B cell (primary cell): ENCODE measurements around the gene ADAMTS8. TPM values are rescaled to one million over a fixed set of nuclear protein-coding genes. Genes with fewer than 3 reads are reported as not detected.

Experiments
- ATAC-seq: fragments of 200-7000 bp; cut with Tn5 transposase; one replicate; pipeline ENCODE4 v1.10.0; 2021; ENCODE audit warnings: low read depth, mild to moderate bottlenecking, moderate number of reproducible peaks, moderate library complexity
- CTCF ChIA-PET: fragments of 350-600 bp; sonication (Branson Sonifier 250); formaldehyde crosslinking; loops from one replicate; lab custom pipeline; 2021; ENCODE audit warnings: antibody characterized with exemption, inconsistent platforms; lab: Charles Lee
- POLR2A ChIA-PET: fragments of 350-600 bp; sonication (Branson Sonifier 250); formaldehyde crosslinking; loops from one replicate; lab custom pipeline; 2021; ENCODE audit warnings: antibody characterized with exemption; lab: Charles Lee
- DNase-seq: peaks from one replicate; pipeline ENCODE4 v3.0.0; 2013
- H2AFZ ChIP-seq: 2 replicates; pipeline ENCODE4 v1.6.1; 2012; ENCODE audit warnings: mild to moderate bottlenecking, low read depth, low read length; ENCODE audit not compliant: insufficient read depth, poor library complexity, severe bottlenecking
- H3K27ac ChIP-seq, 2 donors: 1 replicate in 1 of 2; 2 replicates in 1 of 2; pipeline ENCODE4 v1.5.1; 2012 to 2013; ENCODE audit warnings: low read length in 2 of 2, mild to moderate bottlenecking in 2 of 2, moderate library complexity in 1 of 2
- H3K27me3 ChIP-seq, 4 experiments: fragments of 200-600 bp in 1 of 4; sonication (generic) in 1 of 4; replicated peaks in 1 of 4; 1 replicate in 2 of 4; 2 replicates in 2 of 4; pipeline versions ENCODE4 v1.6.1 to v1.7.0; 2013 to 2016; ENCODE audit warnings: low read length in 3 of 4, mild to moderate bottlenecking in 2 of 4, mixed read lengths in 1 of 4, moderate library complexity in 1 of 4; ENCODE audit not compliant: insufficient read depth in 4 of 4, control insufficient read depth in 3 of 4; ENCODE audit errors: control extremely low read depth in 1 of 4
- H3K36me3 ChIP-seq, 2 experiments: replicated peaks in 1 of 2; 1 replicate in 1 of 2; 2 replicates in 1 of 2; pipeline versions ENCODE4 v1.6.1 to v1.7.1; 2013; ENCODE audit warnings: low read length in 1 of 2; ENCODE audit not compliant: insufficient read depth in 2 of 2, control insufficient read depth in 1 of 2; ENCODE audit errors: control extremely low read depth in 1 of 2, extremely low read depth in 1 of 2
- H3K4me1 ChIP-seq, 2 donors: fragments of 200-600 bp in 1 of 2; sonication (generic) in 1 of 2; 1 replicate in 1 of 2; 2 replicates in 1 of 2; pipeline versions ENCODE4 v1.5.1 to v1.6.1; 2013 to 2017; ENCODE audit warnings: low read length in 2 of 2; ENCODE audit not compliant: control insufficient read depth in 2 of 2, insufficient read depth in 2 of 2
- H3K4me2 ChIP-seq: replicated peaks from 2 replicates; pipeline ENCODE3; 2012; ENCODE audit warnings: mild to moderate bottlenecking, low read depth, low read length; ENCODE audit not compliant: poor library complexity, severe bottlenecking
- H3K4me3 ChIP-seq, 5 experiments: fragments of 200-600 bp in 1 of 5; sonication (generic) in 1 of 5; 1 replicate in 3 of 5; 2 replicates in 2 of 5; pipeline versions ENCODE4 v1.5.1 to v1.7.0; 2011 to 2016; ENCODE audit warnings: low read length in 4 of 5, mild to moderate bottlenecking in 4 of 5, low read depth in 2 of 5, control low read depth in 1 of 5, moderate library complexity in 1 of 5; ENCODE audit not compliant: insufficient read depth in 1 of 5; ENCODE audit errors: control extremely low read depth in 1 of 5, extremely low read depth in 1 of 5
- H3K79me2 ChIP-seq: fragments of 200-600 bp; sonication (generic); one replicate; pipeline ENCODE4 v1.6.0; 2016; ENCODE audit warnings: low read length; ENCODE audit not compliant: control insufficient read depth, insufficient read depth
- H3K9ac ChIP-seq: fragments of 200-600 bp; sonication (generic); 2 replicates; pipeline ENCODE4 v1.6.1; 2017; ENCODE audit warnings: mild to moderate bottlenecking, low read length, moderate library complexity
- H3K9me3 ChIP-seq, 3 donors: one replicate each; pipeline versions ENCODE4 v1.6.1 to v1.7.1; 2013; ENCODE audit warnings: low read length in 2 of 3; ENCODE audit not compliant: control insufficient read depth in 2 of 3, insufficient read depth in 1 of 3; ENCODE audit errors: control extremely low read depth in 1 of 3
- H4K20me1 ChIP-seq: 2 replicates; pipeline ENCODE4 v1.6.0; 2012; ENCODE audit warnings: mild to moderate bottlenecking, low read length; ENCODE audit not compliant: insufficient read depth, control insufficient read depth, poor library complexity, severe bottlenecking
- H3K27ac Mint-ChIP-seq: one replicate; pipeline ENCODE4 v1.8.0; 2021; ENCODE audit warnings: mixed read lengths
- H3K27me3 Mint-ChIP-seq: one replicate; pipeline ENCODE4 v1.8.0; 2021; ENCODE audit warnings: mixed read lengths
- H3K4me1 Mint-ChIP-seq: one replicate; pipeline ENCODE4 v1.8.0; 2021; ENCODE audit warnings: mixed read lengths
- H3K4me3 Mint-ChIP-seq: one replicate; pipeline ENCODE4 v1.8.0; 2021; ENCODE audit warnings: mixed read lengths
- H3K9me3 Mint-ChIP-seq: one replicate; pipeline ENCODE4 v1.8.0; 2022; ENCODE audit warnings: mixed read lengths; ENCODE audit not compliant: insufficient read depth
- CTCF ChIP-seq: fragments of 200-600 bp; IDR thresholded peaks from one replicate; pipeline ENCODE4 v1.8.0; 2022; ENCODE audit warnings: antibody characterized with exemption, mild to moderate bottlenecking
- EZH2 ChIP-seq: IDR thresholded peaks from 2 replicates; pipeline ENCODE4 v1.6.1; 2012; ENCODE audit warnings: borderline replicate concordance, low read depth, mild to moderate bottlenecking, moderate library complexity, low read length; ENCODE audit not compliant: insufficient read depth, poor library complexity, severe bottlenecking
- WGBS: methylation state at CpG from one replicate; pipeline ENCODE4 v1.1.5; 2013; ENCODE audit warnings: missing lambda C conversion rate; ENCODE audit not compliant: insufficient coverage; 5-methylcytosine and 5-hydroxymethylcytosine counted together
- intact Hi-C: fragments of 100-400 bp; cut with micrococcal nuclease; formaldehyde crosslinking; loops from one replicate; pipeline ENCODE4 v1.10.0; 2022
- polyA plus RNA-seq: library from polyadenylated mRNA; depleted of rRNA; stranded (reverse); fragments of >200 nt; gene quantifications from 2 replicates; pipeline ENCODE4 v1.2.3, GENCODE V29; 2012
- total RNA-seq, 2 donors: library from RNA; stranded (reverse); fragments of 120-200 nt in 1 of 2; gene quantifications; 1 replicate in 1 of 2; 2 replicates in 1 of 2; pipeline versions ENCODE4 v1.2.3 to v1.2.4, GENCODE V29; 2013 to 2022

ADAMTS8 gene
- total and polyA plus RNA-seq, 2 donors (not counting 1 experiment from before 2014, with no cell fraction given): not detected

- H2AFZ ChIP-seq: no peak overlapping the region
- Mint-ChIP-seq H3K4me1 (peaks cover 2% of the 10 kb centered on the region), H3K4me3 (no peak overlapping the region), H3K27ac (no peak overlapping the region), H3K9me3 (no peaks in the 10 kb centered on the region), H3K27me3 (peaks cover 61% of the 10 kb centered on the region)
- H3K4me3 ChIP-seq: no peak overlapping the region
- no peaks in the 10 kb centered on the region for H3K79me2 ChIP-seq
- H3K27ac ChIP-seq: no peak overlapping the region
- ChIA-PET POLR2A (no interaction called here), CTCF (interaction anchor here (0.6 to 2.4 kb wide), 6 partner anchors 9 to 453 kb away, joined by 3 to 16 read pairs (median 6); no protein-coding TSS in a partner anchor)
- H3K9ac ChIP-seq: no peak overlapping the region
- TF ChIP-seq EZH2: no peak
- TF ChIP-seq CTCF: no peak
- DNase-seq: no peak
- no peaks in the 10 kb centered on the region for H3K9me3 ChIP-seq
- peaks cover 4% of the 10 kb centered on the region in 2 donors for H3K4me1 ChIP-seq
- H3K27me3 ChIP-seq: peaks cover 0 to 10% (median 0%) of the 10 kb centered on the region in 4 experiments
- no peaks in the 10 kb centered on the region for H3K36me3 ChIP-seq
- no peak for ATAC-seq
- 100% methylated on average over 1 of the region's 2 CpGs for WGBS
- intact Hi-C loops: no loop called here
- H4K20me1 ChIP-seq: no peaks in the 10 kb centered on the region
- no peak overlapping the region for H3K4me2 ChIP-seq
Observed at GRCh38 chr11:130441719-130442118, 13.3 kb upstream of the ADAMTS8 start.

GRCh38 chr11:130439876-130440275, 11.5 kb upstream of the ADAMTS8 start:
- CTCF ChIA-PET: no interaction called here
- H3K36me3 ChIP-seq: no peaks in the 10 kb centered on the region
- H3K4me3 ChIP-seq: no peak overlapping the region
- H3K9ac ChIP-seq: no peak overlapping the region
- peaks cover 4% of the 10 kb centered on the region in 2 donors for H3K4me1 ChIP-seq
- H3K4me2 ChIP-seq: no peak overlapping the region
- peaks cover 53% of the 10 kb centered on the region for H3K27me3 Mint-ChIP-seq
- H3K4me1 Mint-ChIP-seq: peaks cover 2% of the 10 kb centered on the region
- TF ChIP-seq CTCF (no peak), EZH2 (no peak)
- DNase-seq: no peak
- WGBS: 91% methylated on average over 3 of the region's 6 CpGs
- H3K9me3 Mint-ChIP-seq: no peaks in the 10 kb centered on the region
- no peak overlapping the region for H2AFZ ChIP-seq
- H3K27me3 ChIP-seq: no peaks in the 10 kb centered on the region
- ATAC-seq: no peak
- H3K27ac ChIP-seq: no peak overlapping the region
- H4K20me1 ChIP-seq: no peaks in the 10 kb centered on the region
- H3K4me3 Mint-ChIP-seq: no peak overlapping the region
- H3K27ac Mint-ChIP-seq: no peak overlapping the region
- POLR2A ChIA-PET: no interaction called here
- H3K79me2 ChIP-seq: no peaks in the 10 kb centered on the region
- no peaks in the 10 kb centered on the region for H3K9me3 ChIP-seq
- intact Hi-C loops: no loop called here
